G401.6 (cell line): Measurements from ENCODE around the gene NUDT14.

Source experiments
- FAIRE-seq: peaks from 2 replicates; lab custom pipeline; 2012; peaks lifted over from hg19 to GRCh38; lab: Jason Lieb, UNC

The NUDT14 gene

GRCh38 chr14:105158794-105159193, 22.3 kb downstream of the NUDT14 start:
- no peak for FAIRE-seq

- no peak for FAIRE-seq
These were observed 23.2 kb downstream of the NUDT14 start for GRCh38 chr14:105157872-105158271.

DNA sequence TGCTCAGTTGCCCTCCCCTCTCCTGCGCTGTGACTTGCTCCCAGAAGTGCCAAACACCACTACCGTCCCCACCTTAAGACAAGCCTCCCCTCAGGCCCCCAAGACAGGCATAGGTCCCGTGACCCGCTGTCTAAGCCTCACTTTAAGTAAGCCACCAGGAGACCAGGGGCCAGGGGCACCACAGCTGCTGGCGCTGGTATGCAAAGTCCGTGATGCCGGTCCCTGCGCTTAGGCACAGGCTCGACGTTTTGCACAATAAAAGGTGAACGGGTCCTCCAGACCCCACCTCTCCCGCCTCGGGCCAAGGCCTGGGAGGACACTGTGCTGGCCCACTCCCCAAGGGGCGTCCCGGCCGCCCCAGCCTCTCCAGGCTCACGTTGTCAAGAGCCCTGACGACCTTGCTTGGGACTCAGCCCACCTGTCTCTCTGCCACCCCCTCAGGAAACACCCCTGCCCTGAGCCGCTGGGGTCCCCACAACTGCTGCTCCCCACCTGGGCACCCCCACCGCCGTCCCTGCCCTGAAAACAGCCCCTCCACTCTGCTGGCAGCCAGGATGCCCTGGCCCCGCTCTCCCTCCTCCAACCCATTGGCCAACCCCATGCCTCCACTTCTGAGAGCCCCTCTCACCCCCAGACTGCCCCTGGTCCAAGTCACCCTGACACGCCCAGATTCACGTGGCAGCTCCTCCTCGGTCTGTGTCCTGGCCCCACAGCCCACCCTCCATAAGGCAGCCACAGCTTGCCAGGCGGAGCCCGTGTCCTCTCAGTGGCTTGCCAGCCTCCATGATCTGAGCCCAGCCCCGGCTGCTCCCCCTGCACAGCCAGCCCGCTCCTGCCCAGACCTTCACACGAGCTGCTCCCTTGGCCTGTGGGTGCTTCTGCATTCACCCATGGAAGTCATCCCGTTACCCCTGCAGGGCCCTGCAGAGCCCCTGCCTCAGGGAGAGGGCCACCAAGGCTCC, 24.4 kb downstream of the NUDT14 start:
- no peak for FAIRE-seq

- no peak for FAIRE-seq
These were observed 25.3 kb downstream of the NUDT14 start for GRCh38 chr14:105155681-105156413.

GRCh38 chr14:105155071-105155651, 26.0 kb downstream of the NUDT14 start:
- FAIRE-seq, result no peak

- no peak for FAIRE-seq
These were observed 26.6 kb downstream of the NUDT14 start for GRCh38 chr14:105154476-105154871.

GRCh38 chr14:105153739-105154475, 27.2 kb downstream of the NUDT14 start:
- FAIRE-seq, result no peak

DNA sequence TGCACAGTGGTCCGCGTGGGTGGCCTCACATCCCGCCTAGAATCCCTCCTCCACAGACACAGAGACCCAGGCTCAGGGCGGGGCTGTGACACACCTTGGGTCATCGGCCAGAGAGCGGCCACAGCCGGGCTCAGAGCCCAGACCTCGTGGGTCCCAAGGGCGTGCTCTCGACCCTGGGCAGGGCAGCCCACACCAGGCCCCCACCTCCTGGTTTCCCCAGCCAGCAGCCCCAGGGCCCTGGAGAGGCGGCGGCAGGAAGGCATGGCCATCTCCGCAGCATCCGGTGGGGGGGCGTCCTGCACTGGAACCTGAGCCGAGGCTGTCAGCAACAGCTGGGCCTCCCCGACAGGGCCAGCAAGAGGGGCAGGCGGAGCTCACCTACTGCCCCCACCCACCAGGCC, 27.8 kb downstream of the NUDT14 start:
- no peak for FAIRE-seq

GRCh38 chr14:105152794-105153241, 28.3 kb downstream of the NUDT14 start:
- no peak for FAIRE-seq

DNA sequence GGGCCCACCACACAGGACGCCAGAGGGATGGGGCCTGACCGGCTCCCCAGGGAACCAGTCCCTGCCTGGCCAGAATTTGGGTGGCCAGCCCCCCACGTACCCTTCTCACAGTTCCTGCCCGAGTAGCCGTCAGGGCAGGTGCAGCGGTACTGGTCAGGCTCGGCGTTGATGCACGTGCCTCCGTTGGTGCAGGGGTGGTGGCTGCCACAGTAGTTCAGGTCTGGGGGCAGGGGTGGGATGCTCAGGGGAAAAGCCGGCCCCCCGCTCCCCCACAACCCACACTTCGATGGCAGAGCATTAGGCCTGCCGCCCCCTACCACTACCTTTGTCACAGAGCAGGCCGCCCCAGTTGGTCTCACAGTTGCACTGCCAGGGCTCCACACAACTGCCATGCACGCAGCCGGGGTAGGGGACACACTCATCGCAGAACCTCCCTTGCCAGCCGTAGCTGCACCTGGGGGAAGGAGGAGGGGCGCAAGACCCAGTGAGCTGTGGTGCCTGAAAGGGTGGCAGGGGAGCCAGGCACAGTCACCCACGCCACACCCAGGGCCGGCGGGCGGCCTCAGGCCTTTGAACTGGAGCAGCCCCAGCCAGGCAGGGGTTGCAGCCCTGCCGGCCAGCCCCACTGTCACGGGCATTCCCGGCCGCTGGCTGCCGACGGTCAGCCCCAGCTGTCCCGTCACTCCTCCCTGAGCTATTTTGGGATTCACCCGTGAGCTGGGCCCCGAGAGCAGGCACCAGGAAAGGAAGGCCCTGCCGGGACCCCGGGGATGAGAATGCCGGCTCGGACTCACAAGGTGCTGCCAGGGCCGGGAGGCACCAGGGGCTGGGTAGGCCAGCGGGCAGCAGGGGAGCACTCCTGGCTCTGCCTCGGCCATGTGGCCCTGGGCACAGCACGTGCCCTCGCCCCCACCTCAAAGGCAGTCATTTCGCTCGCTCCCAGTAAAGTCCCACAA, 29.0 kb downstream of the NUDT14 start:
- FAIRE-seq, result no peak

DNA sequence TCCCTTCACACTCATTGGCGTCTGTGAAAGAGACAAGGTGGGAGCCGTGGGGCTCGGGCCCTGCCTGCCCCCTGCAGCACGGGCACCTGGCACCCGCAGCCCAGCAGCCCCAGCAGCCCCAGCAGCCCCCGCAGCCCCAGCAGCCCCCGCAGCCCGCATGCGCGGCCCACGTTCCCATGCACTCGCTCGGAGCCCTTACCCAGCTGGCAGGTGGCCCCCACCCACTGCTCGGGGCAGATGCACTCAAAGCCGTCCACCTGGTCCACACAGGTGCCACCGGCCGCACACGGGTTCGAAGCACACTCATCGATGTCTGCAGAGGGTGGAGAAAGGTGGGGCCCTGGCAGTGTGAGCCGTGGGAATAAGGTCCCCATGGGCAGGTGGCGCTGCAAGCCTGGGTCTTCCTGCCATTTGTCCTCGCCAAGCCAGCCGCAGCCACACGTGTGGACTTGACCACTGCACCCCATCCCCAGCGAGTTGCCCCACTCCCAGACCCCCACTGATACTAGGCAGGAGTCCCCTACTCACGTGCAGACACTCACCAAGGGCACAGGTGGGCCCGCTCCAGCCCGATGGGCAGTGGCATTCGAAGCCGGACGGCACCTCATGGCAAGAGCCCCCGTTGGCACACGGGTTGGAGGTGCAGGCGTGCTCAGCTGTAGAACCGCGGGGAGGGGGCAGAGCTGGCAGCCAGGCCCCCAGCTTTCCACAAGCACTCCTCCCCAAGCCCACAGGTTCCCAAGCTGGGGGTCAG, 29.9 kb downstream of the NUDT14 start:
- no peak for FAIRE-seq

DNA sequence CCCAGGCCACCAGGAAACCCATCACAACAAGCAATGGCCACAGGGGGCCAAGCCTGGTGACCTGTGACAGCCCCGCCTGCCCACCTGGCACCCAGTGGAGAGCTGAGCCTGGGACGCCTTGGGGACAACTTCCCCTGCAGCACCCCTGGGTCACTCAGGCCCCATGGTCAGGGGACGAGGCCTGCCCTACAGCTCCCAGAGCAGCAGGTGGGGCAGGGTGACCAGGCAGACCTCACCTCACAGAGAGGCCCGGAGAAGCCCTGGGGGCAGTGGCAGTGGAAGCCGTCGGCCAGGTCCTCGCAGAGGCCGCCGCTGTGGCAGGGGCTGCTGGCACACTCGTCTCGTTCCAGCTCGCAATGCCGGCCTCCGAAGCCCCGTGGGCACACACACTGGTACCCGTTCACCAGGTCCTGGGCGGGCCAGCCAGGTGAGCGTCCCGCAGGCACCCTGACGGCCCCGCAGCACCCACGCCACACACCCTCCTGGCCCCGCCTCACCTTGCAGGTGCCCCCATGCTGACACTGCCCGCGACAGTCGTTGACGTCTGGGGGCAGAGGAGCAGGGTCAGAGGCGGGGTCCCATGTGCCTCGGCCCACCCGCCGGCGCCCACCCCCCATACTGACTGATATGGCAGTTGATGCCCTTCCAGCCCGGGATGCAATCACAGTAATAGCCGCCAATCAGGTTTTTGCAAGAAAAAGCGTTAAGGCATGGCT, 30.6 kb downstream of the NUDT14 start:
- no peak for FAIRE-seq

GRCh38 chr14:105150026-105150367, 31.1 kb downstream of the NUDT14 start:
- no peak for FAIRE-seq

- FAIRE-seq, result no peak
These were observed 31.8 kb downstream of the NUDT14 start for GRCh38 chr14:105149146-105149781.

DNA sequence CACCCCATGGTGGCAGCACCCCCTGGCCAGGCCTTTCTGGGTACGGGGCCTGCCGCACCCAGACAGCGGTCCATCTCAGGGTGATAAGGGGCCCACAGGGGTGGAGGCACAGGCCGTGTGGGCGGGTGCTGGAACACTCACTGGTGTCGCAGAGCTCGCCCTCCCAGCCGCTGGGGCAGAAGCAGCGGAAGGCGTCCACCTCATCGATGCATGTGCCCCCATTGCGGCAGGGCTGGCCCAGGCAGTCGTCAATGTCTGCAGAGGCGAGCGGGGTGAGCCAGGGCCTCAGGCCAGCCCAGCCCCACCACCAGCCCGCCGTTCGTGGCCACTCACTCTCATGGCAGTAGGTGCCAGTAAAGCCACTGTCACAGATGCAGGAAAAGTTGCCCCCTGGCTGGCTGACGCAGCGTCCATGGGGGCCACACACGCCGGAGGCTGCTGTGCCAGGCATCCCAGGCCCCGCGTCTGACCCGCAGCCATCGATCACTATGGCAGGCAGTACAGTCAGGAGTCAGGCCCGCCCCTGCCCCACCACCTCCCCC, 32.4 kb downstream of the NUDT14 start:
- FAIRE-seq, result no peak

DNA sequence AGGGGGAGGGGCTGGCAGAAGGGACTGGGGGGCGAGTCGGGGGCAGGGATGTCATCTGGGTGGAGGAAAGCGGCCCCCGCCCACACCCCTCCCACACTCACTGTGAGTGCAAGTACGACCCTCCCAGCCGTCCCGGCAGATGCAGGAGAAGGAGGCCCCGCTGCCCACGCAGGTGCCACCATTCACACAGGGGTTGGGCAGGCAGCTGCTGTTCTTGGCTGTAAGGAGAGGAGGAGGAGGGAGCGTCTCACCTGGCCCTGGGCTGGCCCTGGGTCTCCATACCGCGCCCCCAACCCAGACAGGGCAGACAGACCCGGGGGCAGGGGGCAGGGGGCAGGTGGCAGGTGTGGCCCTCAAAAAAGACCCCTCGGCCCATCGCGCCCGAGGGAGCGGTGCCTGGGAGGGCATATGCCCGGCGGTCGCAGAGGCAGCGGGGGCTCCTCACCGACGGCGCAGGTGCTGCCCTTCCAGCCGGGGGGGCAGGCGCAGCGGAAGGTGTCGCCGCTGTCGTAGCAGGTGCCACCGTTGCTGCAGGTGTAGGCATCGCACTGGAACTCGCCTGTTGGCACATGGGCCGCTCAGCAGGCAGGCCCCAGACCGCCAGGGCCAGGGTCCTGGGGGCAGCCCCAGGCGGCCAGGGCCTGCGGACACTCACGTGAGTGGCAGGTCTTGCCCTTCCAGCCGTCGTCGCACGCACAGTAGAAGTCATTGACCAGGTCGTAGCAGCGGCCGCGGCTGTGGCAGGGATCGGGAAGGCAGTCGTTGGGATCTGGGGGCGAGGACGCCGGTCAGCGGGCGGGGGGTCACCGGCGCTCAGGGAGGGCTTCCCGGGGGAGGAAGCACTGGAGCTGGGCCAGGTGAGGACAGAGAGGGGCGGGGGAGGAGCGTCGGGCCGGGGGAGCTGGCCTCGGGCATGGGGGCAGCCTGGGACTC, 33.2 kb downstream of the NUDT14 start:
- no peak for FAIRE-seq

DNA sequence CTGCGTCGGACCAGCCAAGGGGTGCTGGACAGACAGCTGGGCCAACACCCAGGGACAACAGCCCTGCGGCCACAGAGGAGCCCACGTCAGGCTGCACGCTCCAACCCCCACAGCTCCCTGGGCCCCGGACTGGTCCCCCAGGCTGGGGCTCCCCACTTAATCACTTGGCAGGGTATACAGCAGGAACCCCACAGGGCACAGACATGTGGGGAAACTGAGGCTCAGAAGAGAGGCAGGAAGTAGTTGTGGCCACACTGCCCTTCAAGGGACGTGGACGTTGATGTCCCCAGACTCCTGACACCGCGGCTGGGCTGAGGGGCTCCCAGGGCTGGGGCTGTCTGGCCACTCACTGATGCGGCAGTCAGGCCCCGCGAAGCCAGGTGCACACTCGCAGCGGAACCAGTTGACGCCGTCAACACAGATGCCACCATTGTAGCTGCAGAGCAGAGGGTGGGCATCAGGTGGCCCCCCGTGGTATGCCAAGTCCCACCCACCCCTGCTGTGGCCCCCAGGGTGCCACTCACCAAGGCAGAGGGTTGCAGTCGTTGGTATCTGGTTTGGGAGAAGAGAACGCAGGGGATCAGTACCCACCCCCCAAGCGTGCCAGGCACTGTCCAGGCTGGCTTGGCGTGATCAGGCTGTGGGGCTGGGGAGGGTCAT, 34.0 kb downstream of the NUDT14 start:
- FAIRE-seq, result no peak
